Spinal cord (tissue), 10 donors: ENCODE measurements around the gene SLC6A7. TPM values are rescaled to one million over a fixed set of nuclear protein-coding genes. Genes with fewer than 3 reads are reported as not detected.

ENCODE experiments used
- DNase-seq, 6 donors: peaks; one replicate each; pipeline versions ENCODE4 v3.0.0 to v3.0.0-alpha.2; 2013 to 2015; ENCODE audit warnings: low spot score in 6 of 6, low read depth in 4 of 6
- H3K27ac ChIP-seq: one replicate; pipeline ENCODE4 v1.5.1; 2013; ENCODE audit warnings: low read depth, low read length, control low read depth
- H3K27me3 ChIP-seq: one replicate; pipeline ENCODE4 v1.6.1; 2013; ENCODE audit warnings: low read length; ENCODE audit not compliant: control insufficient read depth, insufficient read depth
- H3K36me3 ChIP-seq: one replicate; pipeline ENCODE4 v1.6.1; 2013; ENCODE audit warnings: low read length; ENCODE audit not compliant: control insufficient read depth, insufficient read depth
- H3K4me1 ChIP-seq: one replicate; pipeline ENCODE4 v1.6.1; 2013; ENCODE audit warnings: low read length; ENCODE audit not compliant: control insufficient read depth, insufficient read depth
- H3K4me3 ChIP-seq: one replicate; pipeline ENCODE4 v1.5.1; 2013; ENCODE audit warnings: low read depth, low read length, control low read depth
- H3K9me3 ChIP-seq: one replicate; pipeline ENCODE4 v1.6.1; 2013; ENCODE audit warnings: low read length; ENCODE audit not compliant: control insufficient read depth, insufficient read depth
- WGBS: methylation state at CpG from one replicate; pipeline ENCODE4 v1.1.5; 2013; ENCODE audit warnings: missing lambda C conversion rate; ENCODE audit not compliant: insufficient coverage; 5-methylcytosine and 5-hydroxymethylcytosine counted together
- polyA plus RNA-seq, 2 donors: library from polyadenylated mRNA; unstranded; fragments of 120-200 nt; gene quantifications; one replicate each; pipeline ENCODE4 v1.2.1, GENCODE V29; 2013; ENCODE audit not compliant: insufficient read length in 2 of 2
- total RNA-seq, 2 donors: library from RNA; depleted of rRNA in 1 of 2; stranded (reverse); fragments of 120-200 nt in 1 of 2; fragments of >200 nt in 1 of 2; gene quantifications; one replicate each; pipeline versions ENCODE4 v1.2.3 to v1.2.4, GENCODE V29; 2013 to 2014
- donor health status: healthy.

SLC6A7 gene
- total and polyA plus RNA-seq, 4 donors = 4.4 to 33.1 (median 17.2) TPM

- H3K4me3 ChIP-seq = no peak overlapping the region
- no peaks in the 10 kb centered on the region for H3K27me3 ChIP-seq
- no peaks in the 10 kb centered on the region for H3K9me3 ChIP-seq
- H3K27ac ChIP-seq = peak overlapping the region; percentile 92
- peaks cover 86% of the 10 kb centered on the region for H3K4me1 ChIP-seq
- WGBS = 86% methylated on average over 2 of the region's 5 CpGs
- peaks cover 5% of the 10 kb centered on the region for H3K36me3 ChIP-seq
- DNase-seq = no peak
Measured at GRCh38 chr5:150146235-150146634, 43.6 kb upstream of the SLC6A7 start.

- H3K4me3 ChIP-seq = no peak overlapping the region
- H3K4me1 ChIP-seq = peaks cover 86% of the 10 kb centered on the region
- H3K36me3 ChIP-seq = peaks cover 1% of the 10 kb centered on the region
- H3K27me3 ChIP-seq = no peaks in the 10 kb centered on the region
- H3K9me3 ChIP-seq = no peaks in the 10 kb centered on the region
- peak overlapping the region; percentile 92 for H3K27ac ChIP-seq
- peak in 5 of 6 donors; percentile 69 to 97 (median 76) for DNase-seq
- 30% methylated on average over 9 of the region's 14 CpGs for WGBS
Measured at GRCh38 chr5:150146862-150147601, 42.8 kb upstream of the SLC6A7 start.

GRCh38 chr5:150147670-150148069 is 42.2 kb upstream of the SLC6A7 start:
- 33% methylated on average over 1 of the region's 7 CpGs for WGBS
- H3K36me3 ChIP-seq = no peaks in the 10 kb centered on the region
- peaks cover 88% of the 10 kb centered on the region for H3K4me1 ChIP-seq
- peak in 2 of 6 donors; percentile 64 to 68 for DNase-seq
- no peaks in the 10 kb centered on the region for H3K27me3 ChIP-seq
- no peaks in the 10 kb centered on the region for H3K9me3 ChIP-seq
- H3K27ac ChIP-seq = peak overlapping the region; percentile 92
- no peak overlapping the region for H3K4me3 ChIP-seq

GRCh38 chr5:150148117-150148927 is 41.5 kb upstream of the SLC6A7 start:
- H3K9me3 ChIP-seq = no peaks in the 10 kb centered on the region
- H3K4me1 ChIP-seq = peaks cover 92% of the 10 kb centered on the region
- DNase-seq = no peak
- peak overlapping the region; percentile 92 for H3K27ac ChIP-seq
- H3K27me3 ChIP-seq = no peaks in the 10 kb centered on the region
- 80% methylated on average over 10 of the region's 11 CpGs for WGBS
- H3K4me3 ChIP-seq = no peak overlapping the region
- H3K36me3 ChIP-seq = no peaks in the 10 kb centered on the region

- Histone ChIP-seq H3K27ac (peak overlapping the region; percentile 33), H3K4me3 (no peak overlapping the region), H3K4me1 (peaks cover 90% of the 10 kb centered on the region), H3K9me3 (no peaks in the 10 kb centered on the region), H3K27me3 (no peaks in the 10 kb centered on the region), H3K36me3 (no peaks in the 10 kb centered on the region)
- DNase-seq = no peak
Measured at GRCh38 chr5:150149618-150150017, 40.2 kb upstream of the SLC6A7 start.

GRCh38 chr5:150152636-150153462 is 37.0 kb upstream of the SLC6A7 start:
- H3K4me3 ChIP-seq = peak overlapping the region; percentile 16

GRCh38 chr5:150153483-150153882 is 36.4 kb upstream of the SLC6A7 start:
- H3K27me3 ChIP-seq = peaks cover 5% of the 10 kb centered on the region
- peak overlapping the region; percentile 96 for H3K27ac ChIP-seq
- no peak for DNase-seq
- H3K4me3 ChIP-seq = peak overlapping the region; percentile 57
- H3K4me1 ChIP-seq = peaks cover 83% of the 10 kb centered on the region
- H3K36me3 ChIP-seq = no peaks in the 10 kb centered on the region
- no peaks in the 10 kb centered on the region for H3K9me3 ChIP-seq
- 57% methylated on average over 1 of the region's 2 CpGs for WGBS

More at GRCh38 chr5:150152636-150153462, 37.0 kb upstream of the SLC6A7 start:
- Histone ChIP-seq H3K4me1 (peaks cover 84% of the 10 kb centered on the region), H3K36me3 (no peaks in the 10 kb centered on the region), H3K27me3 (peaks cover 5% of the 10 kb centered on the region), H3K27ac (peak overlapping the region; percentile 96), H3K9me3 (no peaks in the 10 kb centered on the region)
- WGBS = 61% methylated on average over 8 of the region's 12 CpGs
- DNase-seq = no peak

- DNase-seq = peak in 2 of 6 donors; percentile 51 to 69
- 50% methylated on average over 9 of the region's 9 CpGs for WGBS
- H3K4me3 ChIP-seq = peak overlapping the region; percentile 57
Measured at GRCh38 chr5:150153957-150154617, 35.8 kb upstream of the SLC6A7 start.

GRCh38 chr5:150154618-150155128 is 35.2 kb upstream of the SLC6A7 start:
- H3K9me3 ChIP-seq = no peaks in the 10 kb centered on the region
- WGBS = 47% methylated on average over 3 of the region's 7 CpGs
- H3K4me3 ChIP-seq = peak overlapping the region; percentile 57
- DNase-seq = peak in 1 of 6 donors; percentile 32
- peaks cover 5% of the 10 kb centered on the region for H3K27me3 ChIP-seq
- H3K27ac ChIP-seq = peak overlapping the region; percentile 96
- H3K4me1 ChIP-seq = peaks cover 83% of the 10 kb centered on the region
- no peaks in the 10 kb centered on the region for H3K36me3 ChIP-seq

More at GRCh38 chr5:150153957-150154617, 35.8 kb upstream of the SLC6A7 start:
- H3K4me1 ChIP-seq = peaks cover 83% of the 10 kb centered on the region
- peaks cover 5% of the 10 kb centered on the region for H3K27me3 ChIP-seq
- H3K27ac ChIP-seq = peak overlapping the region; percentile 96
- no peaks in the 10 kb centered on the region for H3K9me3 ChIP-seq
- no peaks in the 10 kb centered on the region for H3K36me3 ChIP-seq
